GM12878 (cell line): Measurements from ENCODE around the gene KRTAP10-8. TPM values are rescaled to one million over a fixed set of nuclear protein-coding genes. Genes with fewer than 3 reads are reported as not detected.
"Not testable (repeated sequence)": the region's sequence is repeated elsewhere in the genome, so short reads cannot be mapped to it uniquely, and the experiment has no call there.

Source experiments
- ATAC-seq: fragments of 200-7000 bp; cut with Tn5 transposase; 3 replicates; pipeline ENCODE4 v1.9.1; 2020; ENCODE audit warnings: mild to moderate bottlenecking, moderate library complexity
- BruUV-seq: library from RNA; stranded (reverse); fragments of 400-500 nt; replicated peaks from 2 replicates; lab custom pipeline; 2021; lab: Mats Ljungman, UMichigan
- CTCF ChIA-PET: fragments of 300-600 bp; sonication (Branson Sonifier 250); formaldehyde crosslinking; extraction: SDS; loops from one replicate; lab custom pipeline; 2021; ENCODE audit warnings: inconsistent platforms; lab: Yijun Ruan, JAX
- POLR2A ChIA-PET: fragments of 350-600 bp; formaldehyde crosslinking; extraction: SDS; loops from one replicate; lab custom pipeline; 2021; ENCODE audit warnings: inconsistent platforms; lab: Charles Lee
- RAD21 ChIA-PET: fragments of 300-600 bp; sonication (Branson Sonifier 250); formaldehyde crosslinking; loops from one replicate; lab custom pipeline; 2023; ENCODE audit warnings: antibody characterized with exemption; ENCODE audit not compliant: unreplicated experiment; lab: Charles Lee
- SMC1A ChIA-PET: fragments of 300-600 bp; sonication (Branson Sonifier 250); formaldehyde crosslinking; loops from one replicate; lab custom pipeline; 2023; ENCODE audit not compliant: unreplicated experiment, uncharacterized antibody; lab: Charles Lee
- DNase-seq: peaks from one replicate; pipeline ENCODE4 v3.0.0-alpha.2; 2011; ENCODE audit warnings: low read depth, low spot score
- FAIRE-seq: peaks from 3 replicates; lab custom pipeline; 2011; peaks lifted over from hg19 to GRCh38; lab: Jason Lieb, UNC
- H2AFZ ChIP-seq: 2 replicates; pipeline ENCODE4 v1.6.0; 2011; ENCODE audit warnings: low read depth, low read length, control low read depth; ENCODE audit not compliant: control insufficient read depth
- H3K27ac ChIP-seq: 2 replicates; pipeline ENCODE4 v1.5.1; 2011; ENCODE audit warnings: control low read depth; ENCODE audit not compliant: control insufficient read depth, insufficient read depth
- H3K27me3 ChIP-seq, 2 experiments: replicated peaks in 1 of 2; 2 replicates each; pipeline versions ENCODE4 v1.6.0 to v1.6.1; 2011; ENCODE audit warnings: low read length in 1 of 2; ENCODE audit not compliant: control insufficient read depth in 2 of 2, insufficient read depth in 2 of 2
- H3K36me3 ChIP-seq, 2 experiments: 2 replicates each; pipeline ENCODE4 v1.5.1; 2011; ENCODE audit warnings: low read length in 1 of 2; ENCODE audit not compliant: control insufficient read depth in 2 of 2, insufficient read depth in 2 of 2
- H3K4me1 ChIP-seq: 2 replicates; pipeline ENCODE4 v1.6.1; 2011; ENCODE audit warnings: mild to moderate bottlenecking, low read length, moderate library complexity, mixed read lengths; ENCODE audit not compliant: control insufficient read depth, insufficient read depth
- H3K4me2 ChIP-seq: 2 replicates; pipeline ENCODE4 v1.6.0; 2011; ENCODE audit warnings: control low read depth; ENCODE audit not compliant: control insufficient read depth, insufficient read depth
- H3K4me3 ChIP-seq: fragments of 200-600 bp; sonication (generic); 2 replicates; pipeline ENCODE4 v1.5.1; 2016
- H3K79me2 ChIP-seq: 2 replicates; pipeline ENCODE4 v1.6.0; 2011; ENCODE audit warnings: low read length; ENCODE audit not compliant: control insufficient read depth, insufficient read depth
- H3K9ac ChIP-seq: 2 replicates; pipeline ENCODE4 v1.8.0; 2011; ENCODE audit warnings: low read length, control low read depth, mixed read lengths; ENCODE audit not compliant: control insufficient read depth, insufficient read depth
- H3K9me3 ChIP-seq: replicated peaks from 3 replicates; pipeline ENCODE4 v1.5.1; 2011; ENCODE audit warnings: mild to moderate bottlenecking, low read length; ENCODE audit not compliant: control insufficient read depth, insufficient read depth
- H4K20me1 ChIP-seq: 2 replicates; pipeline ENCODE4 v1.6.0; 2011; ENCODE audit not compliant: control insufficient read depth, insufficient read depth
- ASH2L ChIP-seq: fragments of 300-600, 200-600 bp; sonication (generic); IDR thresholded peaks from 2 replicates; pipeline ENCODE4 v1.6.1; 2017; ENCODE audit warnings: low read depth, mild to moderate bottlenecking, borderline replicate concordance
- ETV6 ChIP-seq, 2 experiments: fragments of 450-650 bp in 1 of 2; IDR thresholded peaks in 1 of 2; conservative IDR thresholded peaks in 1 of 2; 2 replicates each; pipeline ENCODE4 v1.6.1; 2014; ENCODE audit warnings: antibody characterized with exemption in 1 of 2, borderline replicate concordance in 1 of 2, low read depth in 1 of 2, mild to moderate bottlenecking in 1 of 2, moderate library complexity in 1 of 2
- GATAD2B ChIP-seq: fragments of 450-650 bp; conservative IDR thresholded peaks from 2 replicates; pipeline ENCODE4 v1.6.1; 2017; ENCODE audit warnings: low read depth, mild to moderate bottlenecking, moderate library complexity
- KDM1A ChIP-seq: fragments of 200-600 bp; sonication (generic); IDR thresholded peaks from 2 replicates; pipeline ENCODE4 v1.6.1; 2016; ENCODE audit warnings: borderline replicate concordance
- MXI1 ChIP-seq: fragments of 150-350 bp; IDR thresholded peaks from 2 replicates; pipeline ENCODE4 v1.6.1; 2011; ENCODE audit warnings: low read depth, mild to moderate bottlenecking, inconsistent platforms, low read length, improper control_type of control experiment
- MYB ChIP-seq: fragments of 150-350 bp; IDR thresholded peaks from 2 replicates; pipeline ENCODE4 v1.6.1; 2014; ENCODE audit warnings: mild to moderate bottlenecking, low read depth, low read length, borderline replicate concordance
- POLR2AphosphoS2 ChIP-seq: IDR thresholded peaks from 2 replicates; pipeline ENCODE4 v1.6.1; 2011; ENCODE audit warnings: low read depth, mild to moderate bottlenecking, low read length, improper control_type of control experiment, moderate library complexity
- STAT1 ChIP-seq: fragments of 450-650 bp; conservative IDR thresholded peaks from 2 replicates; pipeline ENCODE4 v1.6.1; 2014; ENCODE audit warnings: antibody characterized with exemption, mild to moderate bottlenecking
- STAT3 ChIP-seq: IDR thresholded peaks from 2 replicates; pipeline ENCODE4 v1.6.1; 2011; ENCODE audit warnings: low read depth, low read length, improper control_type of control experiment
- WGBS: methylation state at CpG from one replicate; pipeline ENCODE4 v1.1.6; 2016; ENCODE audit warnings: low lambda C conversion rate; ENCODE audit not compliant: insufficient replicate concordance, insufficient coverage; ENCODE audit errors: missing lambda C conversion rate; 5-methylcytosine and 5-hydroxymethylcytosine counted together
- in situ Hi-C: fragments of 300-500 bp; cut with MboI; formaldehyde crosslinking; loops from 9 replicates; pipeline ENCODE4 v1.14.3; 2018; ENCODE audit warnings: mixed read lengths
- intact Hi-C: fragments of 100-400 bp; cut with micrococcal nuclease; formaldehyde crosslinking; loops from one replicate; pipeline ENCODE4 v1.14.2; 2022; ENCODE audit not compliant: unreplicated experiment
- polyA plus RNA-seq, 11 experiments: library from polyadenylated mRNA; depleted of rRNA in 4 of 11; unstranded in 6 of 11; stranded (reverse) in 5 of 11; fragments of >200 nt; fragmentation: Nextera tagmentation in 4 of 11; fragmentation: Illumina TruSeq in 1 of 11; extraction: Ambion mirVana in 4 of 11; extraction: Trizol in 1 of 11; gene quantifications; 1 replicate in 1 of 11; 2 replicates in 10 of 11; pipeline versions ENCODE4 v1.2.1 to v1.2.3, GENCODE V29; 2011 to 2016; ENCODE audit warnings: inconsistent platforms in 2 of 11, missing spikeins in 2 of 11, low read depth in 1 of 11
- total RNA-seq, 4 experiments: library from RNA; depleted of rRNA in 3 of 4; stranded (reverse); fragments of >200 nt in 3 of 4; fragmentation: Illumina TruSeq in 1 of 4; extraction: Trizol in 1 of 4; gene quantifications; 2 replicates each; pipeline versions ENCODE4 v1.2.1 to v1.2.3, GENCODE V29; 2013 to 2021
- TF ChIP-seq, protein P1 (sequence below): IDR thresholded peaks from 2 replicates; pipeline ENCODE4 v1.6.1; 2011; ENCODE audit warnings: low read depth, mild to moderate bottlenecking, low read length, moderate library complexity, borderline replicate concordance; ENCODE audit errors: extremely low read depth

Gene KRTAP10-8
- total and polyA plus RNA-seq, 10 of the 15 experiments (the other 5 are each of a cell fraction or from before 2014, with no cell fraction given): not detected

DNA sequence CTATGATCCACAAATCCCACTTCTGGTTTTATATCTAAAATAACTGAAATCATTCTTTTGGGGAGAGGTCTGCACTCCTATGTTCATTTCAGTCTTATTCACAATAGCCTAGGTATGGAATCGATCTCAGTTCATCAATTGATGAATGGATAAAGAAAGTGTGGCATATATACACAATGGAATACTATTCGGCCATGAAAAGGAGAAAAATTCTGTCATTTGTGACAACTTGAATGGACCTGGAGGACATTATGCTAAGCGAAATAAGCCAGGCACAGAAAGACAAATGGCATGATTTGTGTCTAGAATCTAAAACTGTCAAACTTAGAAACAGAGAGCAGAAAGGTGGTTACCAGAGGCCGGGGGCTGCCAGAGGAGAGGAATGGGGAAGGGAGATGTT is 5.4 kb upstream of the KRTAP10-8 start (continued):
- TF ChIP-seq ETV6 (conservative IDR thresholded peaks at IDR 0.05 in 1 of 2, IDR thresholded peaks at IDR 0.05 in 1 of 2; ENCODE audit: borderline replicate concordance in 1 of 2, low read depth in 1 of 2): no peak

- POLR2A ChIA-PET: no interaction called here
- SMC1A ChIA-PET: interaction anchor here (1.3 kb wide), 1 partner anchor 10 kb away, joined by 3 read pairs; no protein-coding TSS in a partner anchor
- RAD21 ChIA-PET: no interaction called here
Observed at GRCh38 chr21:44609193-44609592, 2.7 kb upstream of the KRTAP10-8 start.

GRCh38 chr21:44610157-44610843 is 1.6 kb upstream of the KRTAP10-8 start:
- POLR2A ChIA-PET, H3K9ac ChIP-seq, H3K27me3 ChIP-seq, H3K36me3 ChIP-seq, CTCF ChIA-PET, H4K20me1 ChIP-seq, H3K79me2 ChIP-seq, H3K9me3 ChIP-seq, RAD21 ChIA-PET, BruUV-seq, H3K4me2 ChIP-seq, H3K4me1 ChIP-seq, SMC1A ChIA-PET, ATAC-seq, H3K27ac ChIP-seq, H3K4me3 ChIP-seq, in situ Hi-C loops, H2AFZ ChIP-seq, FAIRE-seq, DNase-seq, intact Hi-C loops: not testable (repeated sequence)
- 42% methylated on average over 7 of the region's 7 CpGs for WGBS

More at GRCh38 chr21:44609193-44609592, 2.7 kb upstream of the KRTAP10-8 start:
- no peak for ATAC-seq
- intact Hi-C loops: no loop called here
- no peak for FAIRE-seq
- no TSS peak for BruUV-seq
- Histone ChIP-seq H3K9me3 (peaks cover 2% of the 10 kb centered on the region; the same call in 1 of the 3 replicates), H3K79me2 (no peaks in the 10 kb centered on the region), H4K20me1 (no peaks in the 10 kb centered on the region), H2AFZ (no peak overlapping the region), H3K27ac (no peak overlapping the region), H3K4me3 (no peak overlapping the region), H3K36me3 (no peaks in the 10 kb centered on the region), H3K27me3 (no peaks in the 10 kb centered on the region), H3K4me2 (no peak overlapping the region), H3K4me1 (no peaks in the 10 kb centered on the region), H3K9ac (no peak overlapping the region)
- in situ Hi-C loops: no loop called here
- no peak for DNase-seq
- TF ChIP-seq STAT3 (no peak), ASH2L (no peak), MXI1 (no peak), KDM1A (no peak), MYB (no peak), POLR2AphosphoS2 (no peak), STAT1 (no peak), GATAD2B (no peak)
- TF ChIP-seq, protein P1, sequence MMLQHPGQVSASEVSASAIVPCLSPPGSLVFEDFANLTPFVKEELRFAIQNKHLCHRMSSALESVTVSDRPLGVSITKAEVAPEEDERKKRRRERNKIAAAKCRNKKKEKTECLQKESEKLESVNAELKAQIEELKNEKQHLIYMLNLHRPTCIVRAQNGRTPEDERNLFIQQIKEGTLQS: no peak
- CTCF ChIA-PET: no interaction called here
